H1 (cell line): ENCODE measurements around the gene ARHGAP24.

ENCODE experiments used
- CHD1 ChIP-seq: IDR thresholded peaks from 2 replicates; pipeline ENCODE4 v1.6.1; 2012; ENCODE audit warnings: low read depth, low read length, improper control_type of control experiment
- CREB1 ChIP-seq: IDR thresholded peaks from 2 replicates; pipeline ENCODE4 v1.6.1; 2012; ENCODE audit warnings: inconsistent platforms
- CTCF ChIP-seq, 3 experiments: IDR thresholded peaks; 1 replicate in 2 of 3; 2 replicates in 1 of 3; pipeline versions ENCODE4 v1.5.1 to v1.6.1; 2011; ENCODE audit warnings: low read length in 3 of 3, mild to moderate bottlenecking in 3 of 3, inconsistent platforms in 2 of 3, low read depth in 1 of 3, moderate library complexity in 1 of 3; ENCODE audit not compliant: insufficient read depth in 1 of 3; ENCODE audit errors: control extremely low read depth in 1 of 3
- EZH2 ChIP-seq: fragments of 200-600 bp; sonication (generic); IDR thresholded peaks from 2 replicates; pipeline ENCODE4 v1.7.1; 2012; ENCODE audit warnings: low read depth, mild to moderate bottlenecking, moderate library complexity, low read length, inconsistent platforms; ENCODE audit not compliant: severe bottlenecking
- RAD21 ChIP-seq, 2 experiments: IDR thresholded peaks in 1 of 2; conservative IDR thresholded peaks in 1 of 2; 2 replicates each; pipeline ENCODE4 v1.6.1; 2011; ENCODE audit warnings: low read depth in 2 of 2, low read length in 2 of 2, improper control_type of control experiment in 1 of 2, inconsistent platforms in 1 of 2, mild to moderate bottlenecking in 1 of 2, moderate library complexity in 1 of 2
- RNF2 ChIP-seq: fragments of 200-900, 300-1000 bp; sonication (generic); IDR thresholded peaks from 2 replicates; pipeline ENCODE4 v1.7.1; 2016; ENCODE audit warnings: borderline replicate concordance, low read depth, mild to moderate bottlenecking, antibody characterized with exemption, low read length; ENCODE audit not compliant: poor library complexity, severe bottlenecking; ENCODE audit errors: missing control alignments
- SP1 ChIP-seq: IDR thresholded peaks from 2 replicates; pipeline ENCODE4 v1.6.1; 2011; ENCODE audit warnings: low read depth, low read length
- TAF1 ChIP-seq: IDR thresholded peaks from 2 replicates; pipeline ENCODE4 v1.6.1; 2011; ENCODE audit warnings: mild to moderate bottlenecking, low read depth, low read length

GRCh38 chr4:85938902-85939301, 464.0 kb downstream of the ARHGAP24 start:
- TF ChIP-seq CREB1 (no peak), RAD21 (IDR thresholded peaks at IDR 0.05 in 1 of 2, conservative IDR thresholded peaks at IDR 0.05 in 1 of 2; ENCODE audit: low read depth in 2 of 2, low read length in 2 of 2) (no peak), CTCF (IDR thresholded peaks at IDR 0.05; ENCODE audit: control extremely low read depth in 1 of 3, insufficient read depth in 1 of 3, low read depth in 1 of 3, low read length in 3 of 3) (no peak), RNF2 (no peak), EZH2 (no peak), TAF1 (no peak), SP1 (no peak), CHD1 (no peak)
